KMS-11 (cell line): ENCODE results near the gene SLC5A2.

Source experiments
- H2AFZ ChIP-seq: fragments of 200-600 bp; sonication (generic); 2 replicates; pipeline ENCODE4 v1.6.1; 2016; ENCODE audit warnings: antibody characterized with exemption, mixed run types, low read depth
- H3K27ac ChIP-seq: fragments of 200-600 bp; sonication (generic); 2 replicates; pipeline ENCODE4 v1.6.1; 2016; ENCODE audit warnings: mild to moderate bottlenecking, mixed run types
- H3K27me3 ChIP-seq: fragments of 200-600 bp; sonication (generic); 2 replicates; pipeline ENCODE4 v1.6.1; 2017; ENCODE audit warnings: mild to moderate bottlenecking, low read depth, mixed run types, moderate library complexity; ENCODE audit not compliant: insufficient read depth
- H3K36me3 ChIP-seq: fragments of 200-600 bp; sonication (generic); 2 replicates; pipeline ENCODE4 v1.6.1; 2017; ENCODE audit warnings: mild to moderate bottlenecking, mixed run types; ENCODE audit not compliant: insufficient read depth
- H3K4me1 ChIP-seq: fragments of 200-600 bp; sonication (generic); 2 replicates; pipeline ENCODE4 v1.6.1; 2016; ENCODE audit warnings: mild to moderate bottlenecking, low read depth, mixed run types; ENCODE audit not compliant: poor library complexity, severe bottlenecking
- H3K4me2 ChIP-seq: fragments of 200-600 bp; sonication (generic); 2 replicates; pipeline ENCODE4 v1.7.0; 2016; ENCODE audit warnings: mild to moderate bottlenecking, mixed run types
- H3K4me3 ChIP-seq: fragments of 200-600 bp; sonication (generic); IDR thresholded peaks from 2 replicates; pipeline ENCODE4 v1.6.1; 2017; ENCODE audit warnings: low read depth, low read length, mixed read lengths; ENCODE audit not compliant: insufficient read depth
- H3K79me2 ChIP-seq: fragments of 200-600 bp; sonication (generic); 2 replicates; pipeline ENCODE4 v1.6.1; 2016; ENCODE audit warnings: low read depth, mixed run types; ENCODE audit not compliant: insufficient read depth
- H3K9ac ChIP-seq: fragments of 200-600 bp; sonication (generic); 2 replicates; pipeline ENCODE4 v1.6.1; 2016; ENCODE audit warnings: mild to moderate bottlenecking, mixed run types
- H4K20me1 ChIP-seq: fragments of 200-600 bp; sonication (generic); 2 replicates; pipeline ENCODE4 v1.6.1; 2016; ENCODE audit warnings: mild to moderate bottlenecking, mixed run types; ENCODE audit not compliant: insufficient read depth
- TF ChIP-seq, protein P1 (sequence below): fragments of 200-600 bp; sonication (generic); conservative IDR thresholded peaks from 2 replicates; pipeline ENCODE4 v1.6.1; 2017; ENCODE audit warnings: low read depth, mild to moderate bottlenecking, antibody characterized with exemption, low read length, moderate library complexity, mixed read lengths

SLC5A2 gene

DNA sequence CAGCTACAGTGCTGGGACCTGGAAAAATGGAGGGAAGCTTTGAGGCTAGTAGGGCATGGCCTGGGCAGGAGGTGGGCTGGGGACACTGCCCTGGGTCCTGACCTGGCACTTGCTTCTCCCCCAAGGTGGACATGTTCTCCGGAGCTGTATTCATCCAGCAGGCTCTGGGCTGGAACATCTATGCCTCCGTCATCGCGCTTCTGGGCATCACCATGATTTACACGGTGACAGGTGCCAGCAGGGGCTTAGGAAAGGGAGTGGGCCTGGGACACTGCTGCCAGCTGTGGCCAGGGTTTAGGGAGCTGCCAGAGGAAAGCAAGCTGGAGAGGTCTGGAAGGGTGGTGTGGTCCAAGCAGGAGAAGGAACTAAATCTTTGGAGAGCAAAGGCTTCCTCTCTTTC is 3.1 kb downstream of the SLC5A2 start:
- no peaks in the 10 kb centered on the region for H3K4me1 ChIP-seq
- no peaks in the 10 kb centered on the region for H3K36me3 ChIP-seq
- H3K9ac ChIP-seq = no peak overlapping the region
- no peaks in the 10 kb centered on the region for H3K27me3 ChIP-seq
- no peaks in the 10 kb centered on the region for H4K20me1 ChIP-seq
- no peak overlapping the region for H3K4me3 ChIP-seq
- no peaks in the 10 kb centered on the region for H3K79me2 ChIP-seq
- TF ChIP-seq, protein P1, sequence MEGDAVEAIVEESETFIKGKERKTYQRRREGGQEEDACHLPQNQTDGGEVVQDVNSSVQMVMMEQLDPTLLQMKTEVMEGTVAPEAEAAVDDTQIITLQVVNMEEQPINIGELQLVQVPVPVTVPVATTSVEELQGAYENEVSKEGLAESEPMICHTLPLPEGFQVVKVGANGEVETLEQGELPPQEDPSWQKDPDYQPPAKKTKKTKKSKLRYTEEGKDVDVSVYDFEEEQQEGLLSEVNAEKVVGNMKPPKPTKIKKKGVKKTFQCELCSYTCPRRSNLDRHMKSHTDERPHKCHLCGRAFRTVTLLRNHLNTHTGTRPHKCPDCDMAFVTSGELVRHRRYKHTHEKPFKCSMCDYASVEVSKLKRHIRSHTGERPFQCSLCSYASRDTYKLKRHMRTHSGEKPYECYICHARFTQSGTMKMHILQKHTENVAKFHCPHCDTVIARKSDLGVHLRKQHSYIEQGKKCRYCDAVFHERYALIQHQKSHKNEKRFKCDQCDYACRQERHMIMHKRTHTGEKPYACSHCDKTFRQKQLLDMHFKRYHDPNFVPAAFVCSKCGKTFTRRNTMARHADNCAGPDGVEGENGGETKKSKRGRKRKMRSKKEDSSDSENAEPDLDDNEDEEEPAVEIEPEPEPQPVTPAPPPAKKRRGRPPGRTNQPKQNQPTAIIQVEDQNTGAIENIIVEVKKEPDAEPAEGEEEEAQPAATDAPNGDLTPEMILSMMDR = no peak
- no peak overlapping the region for H3K27ac ChIP-seq
- H3K4me2 ChIP-seq = no peak overlapping the region
- no peak overlapping the region for H2AFZ ChIP-seq

DNA sequence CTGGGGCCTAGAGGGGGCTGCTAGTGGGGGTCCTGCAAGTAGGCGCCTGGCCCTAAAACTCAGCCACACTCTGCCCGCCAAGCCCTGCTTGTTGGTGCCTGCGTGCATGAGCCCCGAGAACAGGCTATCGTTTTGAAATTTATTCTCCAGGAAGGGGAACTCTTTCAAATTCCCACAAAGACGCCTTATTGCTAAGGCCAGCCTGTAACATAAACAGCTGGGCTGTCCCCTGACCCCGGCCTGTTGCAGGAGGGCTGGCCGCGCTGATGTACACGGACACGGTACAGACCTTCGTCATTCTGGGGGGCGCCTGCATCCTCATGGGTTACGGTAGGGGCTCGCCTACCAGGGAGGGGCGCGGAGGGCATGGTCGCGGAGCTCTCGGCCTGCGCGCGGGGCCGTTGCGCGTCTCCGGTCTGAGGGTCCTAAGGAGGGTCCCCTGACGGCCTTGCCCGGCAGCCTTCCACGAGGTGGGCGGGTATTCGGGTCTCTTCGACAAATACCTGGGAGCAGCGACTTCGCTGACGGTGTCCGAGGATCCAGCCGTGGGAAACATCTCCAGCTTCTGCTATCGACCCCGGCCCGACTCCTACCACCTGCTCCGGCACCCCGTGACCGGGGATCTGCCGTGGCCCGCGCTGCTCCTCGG is 4.3 kb downstream of the SLC5A2 start:
- Histone ChIP-seq H3K27ac (no peak overlapping the region), H3K4me2 (peak overlapping the region; percentile 58), H3K36me3 (no peaks in the 10 kb centered on the region), H2AFZ (peak overlapping the region; percentile 93), H3K79me2 (no peaks in the 10 kb centered on the region), H4K20me1 (no peaks in the 10 kb centered on the region), H3K4me3 (peak overlapping the region; percentile 53), H3K4me1 (no peaks in the 10 kb centered on the region), H3K9ac (peak overlapping the region; percentile 10; the same call in 1 of the 2 replicates), H3K27me3 (no peaks in the 10 kb centered on the region)
- TF ChIP-seq, protein P1 = no peak

DNA sequence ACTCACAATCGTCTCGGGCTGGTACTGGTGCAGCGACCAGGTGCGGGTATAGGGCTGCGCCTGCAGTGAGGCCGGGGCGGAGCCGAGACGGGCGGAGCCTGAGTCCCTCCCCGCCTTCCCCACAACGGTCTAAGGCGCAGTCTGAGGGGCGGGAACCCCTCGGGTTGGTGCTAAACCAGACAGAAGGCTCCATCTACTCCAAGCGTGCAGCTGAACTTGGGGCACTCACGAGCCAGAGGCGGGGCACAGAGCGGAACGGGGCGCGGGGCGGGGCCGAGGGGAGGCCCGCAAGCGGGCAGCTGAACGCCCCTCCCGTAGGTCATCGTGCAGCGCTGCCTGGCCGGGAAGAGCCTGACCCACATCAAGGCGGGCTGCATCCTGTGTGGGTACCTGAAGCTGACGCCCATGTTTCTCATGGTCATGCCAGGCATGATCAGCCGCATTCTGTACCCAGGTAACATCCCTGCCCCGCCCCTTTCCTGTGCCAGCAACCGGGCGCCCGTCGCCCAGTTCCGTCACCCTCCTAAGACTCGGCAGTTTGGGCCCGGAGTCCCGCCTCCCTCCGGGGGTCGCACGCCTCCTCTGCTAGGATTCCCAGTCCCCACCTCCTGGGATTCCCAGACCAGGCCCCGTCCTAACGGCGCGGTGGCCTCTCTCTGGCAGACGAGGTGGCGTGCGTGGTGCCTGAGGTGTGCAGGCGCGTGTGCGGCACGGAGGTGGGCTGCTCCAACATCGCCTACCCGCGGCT is 5.0 kb downstream of the SLC5A2 start:
- Histone ChIP-seq H3K4me1 (no peaks in the 10 kb centered on the region), H3K9ac (peak overlapping the region; percentile 10; the same call in 1 of the 2 replicates), H3K4me2 (peak overlapping the region; percentile 58), H3K4me3 (peak overlapping the region; percentile 53), H3K27ac (no peak overlapping the region), H3K36me3 (no peaks in the 10 kb centered on the region), H2AFZ (peak overlapping the region; percentile 93), H3K79me2 (no peaks in the 10 kb centered on the region), H4K20me1 (no peaks in the 10 kb centered on the region), H3K27me3 (no peaks in the 10 kb centered on the region)
- TF ChIP-seq, protein P1 = no peak

DNA sequence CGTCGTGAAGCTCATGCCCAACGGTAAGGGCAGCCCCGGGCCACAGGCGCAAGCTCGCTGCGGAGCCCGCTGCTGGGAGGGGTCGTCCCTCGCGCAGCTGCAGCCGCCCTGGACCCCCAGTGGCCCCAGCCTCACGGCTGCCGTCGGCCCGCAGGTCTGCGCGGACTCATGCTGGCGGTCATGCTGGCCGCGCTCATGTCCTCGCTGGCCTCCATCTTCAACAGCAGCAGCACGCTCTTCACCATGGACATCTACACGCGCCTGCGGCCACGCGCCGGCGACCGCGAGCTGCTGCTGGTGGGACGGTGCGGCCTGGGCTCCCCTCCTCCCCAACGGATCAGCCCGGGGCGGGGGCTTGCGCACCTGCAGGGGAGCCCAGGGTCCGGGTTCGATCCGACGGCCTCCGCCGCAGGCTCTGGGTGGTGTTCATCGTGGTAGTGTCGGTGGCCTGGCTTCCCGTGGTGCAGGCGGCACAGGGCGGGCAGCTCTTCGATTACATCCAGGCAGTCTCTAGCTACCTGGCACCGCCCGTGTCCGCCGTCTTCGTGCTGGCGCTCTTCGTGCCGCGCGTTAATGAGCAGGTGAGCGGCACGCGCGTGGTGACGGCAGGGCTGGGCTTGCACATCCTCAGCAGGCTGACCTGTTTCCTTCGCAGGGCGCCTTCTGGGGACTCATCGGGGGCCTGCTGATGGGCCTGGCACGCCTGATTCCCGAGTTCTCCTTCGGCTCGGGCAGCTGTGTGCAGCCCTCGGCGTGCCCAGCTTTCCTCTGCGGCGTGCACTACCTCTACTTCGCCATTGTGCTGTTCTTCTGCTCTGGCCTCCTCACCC is 5.8 kb downstream of the SLC5A2 start:
- Histone ChIP-seq H3K4me3 (no peak overlapping the region), H3K4me2 (peak overlapping the region; percentile 58; the same call in 1 of the 2 replicates), H3K36me3 (no peaks in the 10 kb centered on the region), H3K27me3 (no peaks in the 10 kb centered on the region), H4K20me1 (no peaks in the 10 kb centered on the region), H2AFZ (no peak overlapping the region), H3K4me1 (no peaks in the 10 kb centered on the region), H3K79me2 (no peaks in the 10 kb centered on the region), H3K9ac (no peak overlapping the region), H3K27ac (no peak overlapping the region)
- TF ChIP-seq, protein P1 = no peak
